ENCODE measurements around the gene PTPRT. TPM values are rescaled to one million over a fixed set of nuclear protein-coding genes. Genes with fewer than 3 reads are reported as not detected.

Gene PTPRT
- total and polyA plus RNA-seq, 2 of the 13 experiments (the other 11 are each of a cell fraction or from before 2014, with no cell fraction given) = under 0.01 to 0.09 TPM

- Histone ChIP-seq H3K36me3 (replicated peaks in 1 of 2; ENCODE audit: control insufficient read depth in 1 of 2, insufficient read depth in 2 of 2, low read length in 2 of 2) (no peaks in the 10 kb centered on the region), H2AFZ (ENCODE audit: low read length) (no peak overlapping the region), H4K20me1 (ENCODE audit: insufficient read depth, low read length) (no peaks in the 10 kb centered on the region), H3K4me3 (replicated peaks in 1 of 3; ENCODE audit: insufficient read depth in 1 of 3, low read depth in 2 of 3, low read length in 3 of 3) (no peak overlapping the region), H3K27ac (ENCODE audit: extremely low read length, insufficient read depth, low read length) (no peak overlapping the region), H3K4me1 (ENCODE audit: insufficient read depth, low read length) (peaks cover 9% of the 10 kb centered on the region), H3K9me3 (ENCODE audit: low read length) (no peaks in the 10 kb centered on the region), H3K27me3 (ENCODE audit: control insufficient read depth in 1 of 2, insufficient read depth in 2 of 2, low read length in 2 of 2) (no peaks in the 10 kb centered on the region), H3K4me2 (ENCODE audit: low read depth, low read length) (no peak overlapping the region), H3K9ac (ENCODE audit: insufficient read depth, low read depth, low read length) (no peak overlapping the region), H3K79me2 (ENCODE audit: insufficient read depth, low read length) (no peaks in the 10 kb centered on the region)
- 8% methylated on average over 4 of the region's 4 CpGs for WGBS (ENCODE audit: low lambda C conversion rate)
- intact Hi-C loops (cut with micrococcal nuclease; ENCODE audit: unreplicated experiment) (no loop called here), in situ Hi-C loops (cut with HindIII; ENCODE audit: extremely low pct_ligation_motif_present, low pct_unique_long_range_greater_than_20kb) (no loop called here)
- CTCF ChIA-PET (ENCODE audit: low intra/inter-chr PET ratio, low total read pairs) = no interaction called here
- BruUV-seq (replicated peaks) = no TSS peak
- ATAC-seq = no peak
- POLR2A ChIA-PET = no interaction called here
- TF ChIP-seq ZNF569 (CRISPR knock-in tag; IDR thresholded peaks at IDR 0.05; ENCODE audit: borderline replicate concordance) (no peak), ZNF777 (CRISPR knock-in tag; IDR thresholded peaks at IDR 0.05) (no peak), KAT8 (CRISPR knock-in tag; IDR thresholded peaks at IDR 0.05) (no peak), ZNF724P (CRISPR knock-in tag; IDR thresholded peaks at IDR 0.05; ENCODE audit: borderline replicate concordance) (no peak), ZNF644 (CRISPR knock-in tag; IDR thresholded peaks at IDR 0.05; ENCODE audit: low read depth) (no peak), ISL2 (CRISPR knock-in tag; IDR thresholded peaks at IDR 0.05) (no peak), PRDM10 (CRISPR knock-in tag; IDR thresholded peaks at IDR 0.05; ENCODE audit: low read depth) (no peak)
- no peak for FAIRE-seq
- DNase-seq (ENCODE audit: low spot score) = no peak
Observed at GRCh38 chr20:42093041-42093440, 1096.7 kb downstream of the PTPRT start.
